Neural crest cell (in vitro differentiated cells): ENCODE measurements around the gene ETV4. TPM values are rescaled to one million over a fixed set of nuclear protein-coding genes. Genes with fewer than 3 reads are reported as not detected.

Experiments
- DNase-seq: peaks from one replicate; pipeline ENCODE4 v3.0.0; 2021; ENCODE audit warnings: low read depth, mixed read lengths, low spot score
- H3K27ac Mint-ChIP-seq: one replicate; pipeline ENCODE4 v1.8.0; 2021; ENCODE audit warnings: mild to moderate bottlenecking, mixed read lengths; ENCODE audit not compliant: unreplicated experiment
- H3K27me3 Mint-ChIP-seq: 2 replicates; pipeline ENCODE4 v1.8.0; 2021; ENCODE audit warnings: low read depth, mild to moderate bottlenecking, mixed read lengths
- H3K36me3 Mint-ChIP-seq: 2 replicates; pipeline ENCODE4 v1.8.0; 2021; ENCODE audit warnings: low read depth, mild to moderate bottlenecking, mixed read lengths
- H3K4me1 Mint-ChIP-seq: 2 replicates; pipeline ENCODE4 v1.8.0; 2021; ENCODE audit warnings: mixed read lengths
- H3K4me3 Mint-ChIP-seq: one replicate; pipeline ENCODE4 v1.8.0; 2021; ENCODE audit warnings: mild to moderate bottlenecking, mixed read lengths
- H3K9me3 Mint-ChIP-seq: 2 replicates; pipeline ENCODE4 v1.8.0; 2021; ENCODE audit warnings: mixed read lengths
- CTCF ChIP-seq: fragments of 200-600 bp; sonication (generic); conservative IDR thresholded peaks from 2 replicates; pipeline ENCODE4 v1.5.0; 2021; ENCODE audit warnings: antibody characterized with exemption, mild to moderate bottlenecking
- total RNA-seq: library from RNA; stranded (reverse); gene quantifications from 2 replicates; pipeline ENCODE4 v1.2.1, GENCODE V29; 2021

Gene ETV4
- total RNA-seq, 1 donor from 2014 or later: 59.6 TPM

DNA sequence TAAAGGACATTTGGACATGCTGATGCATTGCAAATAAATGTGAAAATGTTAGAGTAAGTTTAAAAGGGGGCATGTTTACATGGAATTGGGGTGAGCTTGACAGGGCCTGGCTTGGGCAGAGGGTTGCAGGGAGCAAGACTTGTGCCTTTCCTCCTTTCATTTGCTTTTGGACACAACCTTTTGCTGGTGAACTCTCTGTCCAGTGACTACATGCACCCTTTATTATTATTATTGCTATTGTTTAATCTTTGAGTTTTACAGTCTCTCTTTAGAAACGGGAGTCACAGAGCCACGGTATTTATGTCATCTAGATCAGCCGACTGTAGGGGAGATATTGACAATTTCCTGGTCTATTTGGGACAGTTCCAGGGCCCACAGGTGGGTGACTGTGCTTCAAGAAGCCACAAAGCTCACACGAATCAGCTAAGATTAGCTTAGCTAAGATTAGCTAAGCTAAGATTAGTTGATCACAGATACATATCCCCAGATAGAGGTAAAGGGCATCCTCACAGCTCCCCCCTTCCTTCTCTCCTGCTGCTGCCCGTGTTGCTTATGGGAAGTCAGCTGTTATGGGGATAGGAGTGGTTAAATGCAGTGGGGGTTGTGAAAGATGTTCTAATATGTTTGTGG lies 28.9 kb upstream of the ETV4 start:
- H3K9me3 Mint-ChIP-seq: no peaks in the 10 kb centered on the region
- no peak for DNase-seq
- H3K36me3 Mint-ChIP-seq: no peaks in the 10 kb centered on the region
- no peaks in the 10 kb centered on the region for H3K27me3 Mint-ChIP-seq
- H3K27ac Mint-ChIP-seq: no peak overlapping the region
- peaks cover 45% of the 10 kb centered on the region for H3K4me1 Mint-ChIP-seq
- no peak for TF ChIP-seq CTCF
- H3K4me3 Mint-ChIP-seq: no peak overlapping the region

DNA sequence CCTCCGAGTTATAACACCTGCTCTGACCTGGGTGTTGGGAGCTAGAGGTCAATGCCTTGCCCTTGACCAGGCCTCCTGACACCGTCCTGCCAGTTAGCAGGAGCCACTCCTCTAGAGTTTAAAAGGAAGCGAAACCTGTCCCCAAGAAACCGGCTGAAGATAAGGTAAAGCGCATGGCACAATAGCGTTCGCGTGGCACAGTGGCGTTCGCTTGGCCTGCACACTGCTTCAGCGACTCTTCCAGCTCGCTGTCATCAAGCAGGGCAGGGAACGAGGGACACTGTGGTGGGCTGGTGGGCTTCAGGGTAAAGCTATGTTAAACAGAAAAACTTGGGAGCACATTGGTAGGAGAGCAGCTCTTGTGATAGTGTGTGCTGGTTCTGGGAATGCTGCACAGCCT lies 28.2 kb upstream of the ETV4 start:
- Mint-ChIP-seq H3K4me3 (no peak overlapping the region), H3K27me3 (no peaks in the 10 kb centered on the region)

GRCh38 chr17:43573579-43574321 lies 27.6 kb upstream of the ETV4 start:
- Mint-ChIP-seq H3K4me1 (peaks cover 33% of the 10 kb centered on the region), H3K27ac (no peak overlapping the region), H3K36me3 (no peaks in the 10 kb centered on the region), H3K9me3 (no peaks in the 10 kb centered on the region), H3K27me3 (no peaks in the 10 kb centered on the region), H3K4me3 (no peak overlapping the region)
- DNase-seq: no peak
- TF ChIP-seq CTCF: no peak

More for the DNA sequence above, 28.2 kb upstream of the ETV4 start:
- Mint-ChIP-seq H3K4me1 (peaks cover 39% of the 10 kb centered on the region), H3K9me3 (no peaks in the 10 kb centered on the region), H3K36me3 (no peaks in the 10 kb centered on the region), H3K27ac (no peak overlapping the region)
- no peak for TF ChIP-seq CTCF
- no peak for DNase-seq

- no peak for DNase-seq
- no peaks in the 10 kb centered on the region for H3K9me3 Mint-ChIP-seq
- no peak for TF ChIP-seq CTCF
- H3K27ac Mint-ChIP-seq: no peak overlapping the region
- H3K4me1 Mint-ChIP-seq: peaks cover 20% of the 10 kb centered on the region
- no peaks in the 10 kb centered on the region for H3K27me3 Mint-ChIP-seq
- no peak overlapping the region for H3K4me3 Mint-ChIP-seq
- H3K36me3 Mint-ChIP-seq: no peaks in the 10 kb centered on the region
Measured at GRCh38 chr17:43572368-43572980, 26.3 kb upstream of the ETV4 start.

DNA sequence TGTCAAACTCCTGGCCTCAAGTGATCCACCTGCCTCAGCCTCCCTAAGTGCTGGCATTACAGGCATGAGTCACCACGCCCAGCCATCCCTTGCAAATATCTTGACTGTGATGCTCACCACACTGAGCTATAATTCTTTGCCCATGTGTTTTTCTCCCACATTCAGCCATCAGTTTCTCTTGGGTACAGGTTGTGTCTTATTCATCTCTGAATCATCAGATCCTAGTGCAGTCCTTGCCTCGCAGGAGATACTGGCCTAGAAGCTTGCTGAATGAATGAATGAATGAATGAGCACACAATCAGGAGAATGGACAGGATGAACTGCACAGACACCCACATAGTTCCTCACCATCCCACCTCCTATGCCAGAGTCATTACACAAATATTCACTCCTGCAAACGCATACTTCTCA lies 24.4 kb upstream of the ETV4 start:
- Mint-ChIP-seq H3K36me3 (no peaks in the 10 kb centered on the region), H3K27ac (no peak overlapping the region), H3K9me3 (no peaks in the 10 kb centered on the region), H3K27me3 (no peaks in the 10 kb centered on the region), H3K4me3 (no peak overlapping the region), H3K4me1 (peaks cover 8% of the 10 kb centered on the region)
- no peak for TF ChIP-seq CTCF
- no peak for DNase-seq
